Measurements from ENCODE around the gene LBR. TPM values are rescaled to one million over a fixed set of nuclear protein-coding genes. Genes with fewer than 3 reads are reported as not detected.
A peak's percentile ranks its signal among the peaks of the same experiment; 100 is the strongest.

Gene LBR
- total and polyA plus RNA-seq, 4 donors = 14.3 to 201 (median 22.6) TPM

- peak overlapping the region; percentile 73 to 81 for H3K27ac ChIP-seq (ENCODE audit: low read depth in 1 of 2, low read length in 2 of 2)
- H3K4me3 ChIP-seq (ENCODE audit: low read depth in 1 of 3, low read length in 3 of 3) = peak overlapping the region in 2 of 3 donors; percentile 9 to 33
- TF ChIP-seq NR2F2 (IDR thresholded peaks at IDR 0.05) (peak; percentile 10), GABPA (IDR thresholded peaks at IDR 0.05 in 1 of 2, conservative IDR thresholded peaks at IDR 0.05 in 1 of 2) (peak; percentile 68 to 74), CTCF (IDR thresholded peaks at IDR 0.05; ENCODE audit: low read depth, low read length, missing input control) (no peak)
- no peaks in the 10 kb centered on the region for H3K27me3 ChIP-seq (ENCODE audit: control insufficient read depth in 4 of 4, insufficient read depth in 4 of 4, low read length in 3 of 4)
- no peaks in the 10 kb centered on the region for H3K4me1 ChIP-seq (ENCODE audit: control insufficient read depth in 4 of 4, insufficient read depth in 4 of 4, low read length in 3 of 4)
- no peaks in the 10 kb centered on the region for H3K9me3 ChIP-seq (ENCODE audit: control insufficient read depth in 4 of 4, low read length in 3 of 4)
- no peaks in the 10 kb centered on the region for H3K36me3 ChIP-seq (ENCODE audit: control insufficient read depth in 4 of 4, insufficient read depth in 3 of 4, low read depth in 1 of 4, low read length in 3 of 4)
- peak overlapping the region in 1 of 2 donors; percentile 49 for H3K9ac ChIP-seq (ENCODE audit: low read depth in 1 of 2, low read length in 2 of 2)
- 64% methylated on average over 26 of the region's 26 CpGs for WGBS
- DNase-seq (ENCODE audit: low spot score) = peak; percentile 53
These were observed 39.6 kb upstream of the LBR start for GRCh38 chr1:225467193-225468020.

GRCh38 chr1:225466848-225467192 lies 39.0 kb upstream of the LBR start:
- TF ChIP-seq ATF3 (IDR thresholded peaks at IDR 0.05) (no peak), FOXA2 (IDR thresholded peaks at IDR 0.05) (no peak), CTCF (IDR thresholded peaks at IDR 0.05; ENCODE audit: low read depth, low read length, missing input control) (no peak), EGR1 (IDR thresholded peaks at IDR 0.05; ENCODE audit: low read depth in 2 of 2) (no peak), HNF4G (IDR thresholded peaks at IDR 0.05) (no peak)
- Histone ChIP-seq H3K4me3 (ENCODE audit: low read depth in 1 of 3, low read length in 3 of 3) (no peak overlapping the region), H3K4me1 (ENCODE audit: control insufficient read depth in 4 of 4, insufficient read depth in 4 of 4, low read length in 3 of 4) (peaks cover 0 to 1% (median 0%) of the 10 kb centered on the region in 4 donors), H3K27ac (ENCODE audit: low read depth in 1 of 2, low read length in 2 of 2) (peak overlapping the region; percentile 73 to 81), H3K27me3 (ENCODE audit: control insufficient read depth in 4 of 4, insufficient read depth in 4 of 4, low read length in 3 of 4) (no peaks in the 10 kb centered on the region), H3K9me3 (ENCODE audit: control insufficient read depth in 4 of 4, low read length in 3 of 4) (no peaks in the 10 kb centered on the region), H3K9ac (ENCODE audit: low read depth in 1 of 2, low read length in 2 of 2) (no peak overlapping the region), H3K36me3 (ENCODE audit: control insufficient read depth in 4 of 4, insufficient read depth in 3 of 4, low read depth in 1 of 4, low read length in 3 of 4) (no peaks in the 10 kb centered on the region)
- WGBS = 86% methylated on average over 4 of the region's 4 CpGs
- no peak for DNase-seq (ENCODE audit: low spot score)

- Histone ChIP-seq H3K27ac (ENCODE audit: low read depth in 1 of 2, low read length in 2 of 2) (no peak overlapping the region), H3K4me3 (ENCODE audit: low read depth in 1 of 3, low read length in 3 of 3) (no peak overlapping the region), H3K9me3 (ENCODE audit: control insufficient read depth in 4 of 4, low read length in 3 of 4) (no peaks in the 10 kb centered on the region), H3K27me3 (ENCODE audit: control insufficient read depth in 4 of 4, insufficient read depth in 4 of 4, low read length in 3 of 4) (no peaks in the 10 kb centered on the region), H3K4me1 (ENCODE audit: control insufficient read depth in 4 of 4, insufficient read depth in 4 of 4, low read length in 3 of 4) (peaks cover 0 to 10% (median 3%) of the 10 kb centered on the region in 4 donors), H3K36me3 (ENCODE audit: control insufficient read depth in 4 of 4, insufficient read depth in 3 of 4, low read depth in 1 of 4, low read length in 3 of 4) (no peaks in the 10 kb centered on the region), H3K9ac (ENCODE audit: low read depth in 1 of 2, low read length in 2 of 2) (no peak overlapping the region)
- DNase-seq (ENCODE audit: low spot score) = no peak
- 92% methylated on average over 26 of the region's 26 CpGs for WGBS
- TF ChIP-seq JUND (IDR thresholded peaks at IDR 0.05) = no peak
- no peak for TF ChIP-seq SP1 (IDR thresholded peaks at IDR 0.05)
- no peak for TF ChIP-seq EGR1 (IDR thresholded peaks at IDR 0.05; ENCODE audit: low read depth in 2 of 2)
- no peak for TF ChIP-seq CTCF (IDR thresholded peaks at IDR 0.05; ENCODE audit: low read depth, low read length, missing input control)
- no peak for TF ChIP-seq HNF4G (IDR thresholded peaks at IDR 0.05)
- no peak for TF ChIP-seq YY1 (IDR thresholded peaks at IDR 0.05)
- no peak for TF ChIP-seq RXRA (IDR thresholded peaks at IDR 0.05)
- TF ChIP-seq NR2F2 (IDR thresholded peaks at IDR 0.05) = no peak
- no peak for TF ChIP-seq FOXA1 (IDR thresholded peaks at IDR 0.05)
- TF ChIP-seq HNF4A (conservative IDR thresholded peaks at IDR 0.05) = no peak
- TF ChIP-seq ATF3 (IDR thresholded peaks at IDR 0.05) = no peak
- TF ChIP-seq ZBTB33 (IDR thresholded peaks at IDR 0.05) = no peak
- no peak for TF ChIP-seq MAX (IDR thresholded peaks at IDR 0.05)
- TF ChIP-seq GABPA (IDR thresholded peaks at IDR 0.05 in 1 of 2, conservative IDR thresholded peaks at IDR 0.05 in 1 of 2) = no peak
These were observed 38.1 kb upstream of the LBR start for GRCh38 chr1:225465793-225466517.

Data from liver (tissue), 9 donors.